Stomach (tissue), 9 donors: Measurements from ENCODE around the gene MIX23. TPM values are rescaled to one million over a fixed set of nuclear protein-coding genes. Genes with fewer than 3 reads are reported as not detected.

ENCODE experiments used
- DNase-seq, 2 donors: peaks; one replicate each; pipeline versions ENCODE4 v3.0.0 to v3.0.0-alpha.2; 2013 to 2019
- H3K27ac ChIP-seq, 5 donors: fragments of 200-600 bp in 4 of 5; sonication (generic) in 4 of 5; one replicate each; pipeline ENCODE4 v1.5.1; 2013 to 2019; ENCODE audit warnings: mild to moderate bottlenecking in 1 of 5, moderate library complexity in 1 of 5
- H3K27me3 ChIP-seq, 3 donors: fragments of 200-600 bp; sonication (generic); one replicate each; pipeline ENCODE4 v1.5.1; 2017 to 2019; ENCODE audit warnings: mixed run types in 1 of 3
- H3K36me3 ChIP-seq, 4 donors: fragments of 200-600 bp; sonication (generic); 1 replicate in 3 of 4; 2 replicates in 1 of 4; pipeline ENCODE4 v1.5.1; 2016 to 2019
- H3K4me1 ChIP-seq, 4 donors: fragments of 200-600 bp; sonication (generic); one replicate each; pipeline ENCODE4 v1.5.1; 2016 to 2019
- H3K4me3 ChIP-seq, 4 donors: fragments of 200-600 bp; sonication (generic) in 3 of 4; one replicate each; pipeline ENCODE4 v1.5.1; 2016 to 2019; ENCODE audit warnings: mild to moderate bottlenecking in 1 of 4
- H3K9me3 ChIP-seq, 4 donors: fragments of 200-600 bp; sonication (generic); one replicate each; pipeline ENCODE4 v1.5.1; 2016 to 2019
- EP300 ChIP-seq: sonication (generic); formaldehyde crosslinking; IDR thresholded peaks from one replicate; pipeline ENCODE4 v1.6.1; 2017; ENCODE audit warnings: antibody characterized with exemption
- POLR2A ChIP-seq, 4 donors: fragments of 450-650 bp; IDR thresholded peaks; one replicate each; pipeline ENCODE4 v1.6.1; 2016; ENCODE audit warnings: antibody characterized with exemption in 4 of 4, control low read depth in 2 of 4, mild to moderate bottlenecking in 1 of 4, moderate library complexity in 1 of 4
- POLR2AphosphoS5 ChIP-seq, 3 donors: sonication (generic); formaldehyde crosslinking; IDR thresholded peaks; one replicate each; pipeline ENCODE4 v1.6.1; 2016; ENCODE audit warnings: antibody characterized with exemption in 3 of 3
- WGBS, 5 donors: extraction: QIAGEN DNeasy Blood & Tissue Kit in 3 of 5; methylation state at CpG; one replicate each; pipeline versions ENCODE4 v1.1.5 to v1.1.7; 2013 to 2018; 5-methylcytosine and 5-hydroxymethylcytosine counted together
- intact Hi-C: fragments of 100-400 bp; cut with DNase I; formaldehyde crosslinking; loops from one replicate; pipeline ENCODE4 v1.15.1; 2023; ENCODE audit warnings: low total_unique reads
- polyA plus RNA-seq, 3 donors: library from polyadenylated mRNA; stranded (reverse); fragments of 200-250 nt; gene quantifications; one replicate each; pipeline ENCODE4 v1.2.3, GENCODE V29; 2013
- total RNA-seq, 5 donors: library from RNA; depleted of rRNA; stranded (reverse); fragments of >200 nt; gene quantifications; one replicate each; pipeline versions ENCODE4 v1.1.0 to v1.2.3, GENCODE V29; 2014 to 2016
- TF ChIP-seq, protein P1 (sequence below), 7 experiments: fragments of 450-650 bp in 4 of 7; fragments of 200-600 bp in 3 of 7; sonication (generic) in 3 of 7; IDR thresholded peaks; one replicate each; pipeline ENCODE4 v1.5.1; 2016 to 2019; ENCODE audit warnings: antibody characterized with exemption in 7 of 7, control low read depth in 2 of 7, mild to moderate bottlenecking in 1 of 7
- donor health status: healthy with polysubstance abuse.
- donor health status: Bipolar disorder and iron deficiency.
- donor health status: healthy.

Gene MIX23
- total and polyA plus RNA-seq, 8 donors = 3.5 to 44.3 (median 31.5) TPM

GRCh38 chr3:122409446-122409845 lies 26.4 kb upstream of the MIX23 start:
- TF ChIP-seq, protein P1, sequence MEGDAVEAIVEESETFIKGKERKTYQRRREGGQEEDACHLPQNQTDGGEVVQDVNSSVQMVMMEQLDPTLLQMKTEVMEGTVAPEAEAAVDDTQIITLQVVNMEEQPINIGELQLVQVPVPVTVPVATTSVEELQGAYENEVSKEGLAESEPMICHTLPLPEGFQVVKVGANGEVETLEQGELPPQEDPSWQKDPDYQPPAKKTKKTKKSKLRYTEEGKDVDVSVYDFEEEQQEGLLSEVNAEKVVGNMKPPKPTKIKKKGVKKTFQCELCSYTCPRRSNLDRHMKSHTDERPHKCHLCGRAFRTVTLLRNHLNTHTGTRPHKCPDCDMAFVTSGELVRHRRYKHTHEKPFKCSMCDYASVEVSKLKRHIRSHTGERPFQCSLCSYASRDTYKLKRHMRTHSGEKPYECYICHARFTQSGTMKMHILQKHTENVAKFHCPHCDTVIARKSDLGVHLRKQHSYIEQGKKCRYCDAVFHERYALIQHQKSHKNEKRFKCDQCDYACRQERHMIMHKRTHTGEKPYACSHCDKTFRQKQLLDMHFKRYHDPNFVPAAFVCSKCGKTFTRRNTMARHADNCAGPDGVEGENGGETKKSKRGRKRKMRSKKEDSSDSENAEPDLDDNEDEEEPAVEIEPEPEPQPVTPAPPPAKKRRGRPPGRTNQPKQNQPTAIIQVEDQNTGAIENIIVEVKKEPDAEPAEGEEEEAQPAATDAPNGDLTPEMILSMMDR (IDR thresholded peaks at IDR 0.05) = no peak
- no peak for TF ChIP-seq POLR2A (IDR thresholded peaks at IDR 0.05)
- no peak for TF ChIP-seq POLR2AphosphoS5 (IDR thresholded peaks at IDR 0.05)
- TF ChIP-seq EP300 = no peak
- WGBS, 5 donors = 74 to 86% (median 77%) methylated on average over 6 of the region's 6 CpGs
- peak overlapping the region in 1 of 4 donors; percentile 2 for H3K4me3 ChIP-seq
- H3K27ac ChIP-seq = peak overlapping the region in 2 of 5 donors; percentile 36 to 47
- peaks cover 6 to 29% (median 14%) of the 10 kb centered on the region in 4 donors for H3K4me1 ChIP-seq
- no peaks in the 10 kb centered on the region for H3K9me3 ChIP-seq
- DNase-seq = no peak
- H3K27me3 ChIP-seq = no peaks in the 10 kb centered on the region
- H3K36me3 ChIP-seq = peaks cover 21 to 84% (median 77%) of the 10 kb centered on the region in 4 donors
- intact Hi-C loops = no loop called here

- intact Hi-C loops = no loop called here
- Histone ChIP-seq H3K9me3 (no peaks in the 10 kb centered on the region), H3K27me3 (no peaks in the 10 kb centered on the region), H3K4me3 (no peak overlapping the region), H3K36me3 (peaks cover 21 to 99% (median 90%) of the 10 kb centered on the region in 4 donors), H3K27ac (no peak overlapping the region), H3K4me1 (peaks cover 0 to 14% (median 3%) of the 10 kb centered on the region in 4 donors)
- TF ChIP-seq, protein P1 (IDR thresholded peaks at IDR 0.05) = no peak
- TF ChIP-seq POLR2A (IDR thresholded peaks at IDR 0.05) = no peak
- TF ChIP-seq POLR2AphosphoS5 (IDR thresholded peaks at IDR 0.05) = no peak
- WGBS, 5 donors = 90 to 100% (median 91%) methylated on average over 1 of the region's 1 CpG
- no peak for DNase-seq
These were observed 24.9 kb upstream of the MIX23 start for GRCh38 chr3:122407946-122408345.

GRCh38 chr3:122406198-122406597 lies 23.2 kb upstream of the MIX23 start:
- Histone ChIP-seq H3K27me3 (no peaks in the 10 kb centered on the region), H3K4me1 (no peaks in the 10 kb centered on the region), H3K27ac (no peak overlapping the region), H3K9me3 (no peaks in the 10 kb centered on the region), H3K4me3 (no peak overlapping the region), H3K36me3 (peaks cover 21 to 87% (median 86%) of the 10 kb centered on the region in 4 donors)
- WGBS, 5 donors = 79 to 96% (median 93%) methylated on average over 4 of the region's 4 CpGs
- no peak for TF ChIP-seq POLR2AphosphoS5 (IDR thresholded peaks at IDR 0.05)
- TF ChIP-seq POLR2A (IDR thresholded peaks at IDR 0.05) = no peak
- no peak for TF ChIP-seq EP300
- TF ChIP-seq, protein P1 (IDR thresholded peaks at IDR 0.05) = no peak
- intact Hi-C loops = no loop called here
- DNase-seq = no peak

- Histone ChIP-seq H3K4me1 (no peaks in the 10 kb centered on the region), H3K9me3 (no peaks in the 10 kb centered on the region), H3K4me3 (no peak overlapping the region), H3K27me3 (no peaks in the 10 kb centered on the region), H3K27ac (no peak overlapping the region), H3K36me3 (peaks cover 17 to 75% (median 74%) of the 10 kb centered on the region in 4 donors)
- WGBS, 5 donors = 81 to 96% (median 92%) methylated on average over 3 of the region's 3 CpGs
- intact Hi-C loops = no loop called here
- TF ChIP-seq EP300 (no peak), POLR2A (IDR thresholded peaks at IDR 0.05) (no peak), POLR2AphosphoS5 (IDR thresholded peaks at IDR 0.05) (no peak)
- TF ChIP-seq, protein P1 (IDR thresholded peaks at IDR 0.05) = no peak
- DNase-seq = no peak
These were observed 22.0 kb upstream of the MIX23 start for GRCh38 chr3:122405015-122405414.
